ENCODE results near the gene PELO.

DNA sequence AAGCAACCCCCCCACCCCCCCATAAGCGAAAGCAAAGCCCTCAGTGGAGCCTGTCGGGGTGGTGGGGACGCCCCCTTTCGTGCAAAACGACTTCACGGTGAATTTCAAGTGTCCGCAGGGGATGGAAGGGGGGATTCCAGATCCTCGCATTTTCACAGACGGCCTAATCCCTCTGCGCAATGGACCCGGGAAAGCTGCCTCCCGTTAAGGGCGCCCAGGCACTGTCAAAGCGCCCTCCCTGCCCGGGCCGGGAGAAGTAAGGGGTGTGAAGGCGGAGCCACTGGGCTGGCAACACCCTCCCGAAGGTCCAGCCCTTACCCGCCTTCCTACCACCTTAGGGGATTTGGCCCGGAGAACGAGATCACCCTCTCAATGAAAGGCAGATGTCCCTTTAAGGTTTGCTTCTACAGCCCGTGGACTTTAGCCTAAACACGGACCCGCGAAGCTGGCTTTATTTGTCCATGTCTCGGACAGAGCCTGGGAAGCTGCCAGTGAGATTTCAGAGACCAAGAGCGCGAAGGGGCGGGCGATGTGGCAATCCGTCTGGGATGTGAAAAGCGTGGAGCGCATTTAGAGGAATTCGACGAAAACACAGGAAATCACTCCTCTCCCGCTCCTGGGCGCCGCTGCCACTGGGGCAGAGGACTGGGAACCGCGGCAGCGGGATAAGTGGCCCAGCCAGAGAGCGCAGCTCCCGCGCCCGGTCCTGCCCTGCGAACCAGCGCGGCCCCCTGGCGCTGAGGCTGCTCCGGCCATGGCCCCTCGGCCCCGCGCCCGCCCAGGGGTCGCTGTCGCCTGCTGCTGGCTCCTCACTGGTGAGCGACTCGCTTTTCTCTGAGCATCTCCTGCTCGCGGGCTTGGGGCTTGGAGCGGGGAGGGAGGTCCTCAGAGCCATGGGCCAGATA is at the start of gene PELO, which contains the start of gene ITGA1:
- TF ChIP-seq TEAD4 (IDR thresholded peaks at IDR 0.05; ENCODE audit: borderline replicate concordance, insufficient read depth) (no peak), EZH2phosphoT487 (IDR thresholded peaks at IDR 0.05; ENCODE audit: borderline replicate concordance, low read depth) (no peak)
